Measurements from ENCODE around the gene USP6NL.

Gene USP6NL

GRCh38 chr10:11615396-11615795, 3.9 kb upstream of the USP6NL start:
- no peak for DNase-seq

- no peak for DNase-seq
Measured at GRCh38 chr10:11612021-11613001, 861 bp upstream of the USP6NL start.

- peak; percentile 6 to 21 for DNase-seq
Measured at GRCh38 chr10:11610826-11611247, 613 bp downstream of the USP6NL start.

GRCh38 chr10:11610166-11610825, 1.2 kb downstream of the USP6NL start:
- DNase-seq = no peak

- no peak for DNase-seq
Measured at GRCh38 chr10:11609492-11610093, 1.9 kb downstream of the USP6NL start.

- no peak for DNase-seq
Measured at GRCh38 chr10:11609052-11609451, 2.4 kb downstream of the USP6NL start.

- no peak for DNase-seq
Measured at GRCh38 chr10:11608159-11609013, 3.1 kb downstream of the USP6NL start.

GRCh38 chr10:11605807-11606408, 5.5 kb downstream of the USP6NL start:
- no peak for DNase-seq

GRCh38 chr10:11604865-11605650, 6.4 kb downstream of the USP6NL start:
- DNase-seq = no peak

GRCh38 chr10:11603741-11604140, 7.7 kb downstream of the USP6NL start:
- DNase-seq = no peak

GRCh38 chr10:11602919-11603523, 8.4 kb downstream of the USP6NL start:
- DNase-seq = no peak

GRCh38 chr10:11602358-11602757, 9.1 kb downstream of the USP6NL start:
- no peak for DNase-seq

- no peak for DNase-seq
Measured at GRCh38 chr10:11601670-11602069, 9.8 kb downstream of the USP6NL start.

- DNase-seq = no peak
Measured at GRCh38 chr10:11600280-11600679, 11.2 kb downstream of the USP6NL start.

GRCh38 chr10:11598712-11599397, 12.6 kb downstream of the USP6NL start:
- DNase-seq = no peak

- no peak for DNase-seq
Measured at GRCh38 chr10:11597470-11597869, 14.0 kb downstream of the USP6NL start.

GRCh38 chr10:11595395-11595692, 16.1 kb downstream of the USP6NL start:
- no peak for DNase-seq

GRCh38 chr10:11594589-11595394, 16.7 kb downstream of the USP6NL start:
- no peak for DNase-seq

GRCh38 chr10:11593612-11594011, 17.8 kb downstream of the USP6NL start:
- no peak for DNase-seq

- DNase-seq = no peak
Measured at GRCh38 chr10:11589738-11590137, 21.7 kb downstream of the USP6NL start.

All from stimulated activated CD4-positive, alpha-beta T cell treated with anti-CD3 and anti-CD28 coated beads, Interleukin-4, amount 100 ng/mL, for 4 hours (primary cell).